ENCODE data around the gene GADL1. TPM values are rescaled to one million over a fixed set of nuclear protein-coding genes. Genes with fewer than 3 reads are reported as not detected.

The GADL1 gene
- total RNA-seq, 4 donors from 2014 or later = not detected

DNA sequence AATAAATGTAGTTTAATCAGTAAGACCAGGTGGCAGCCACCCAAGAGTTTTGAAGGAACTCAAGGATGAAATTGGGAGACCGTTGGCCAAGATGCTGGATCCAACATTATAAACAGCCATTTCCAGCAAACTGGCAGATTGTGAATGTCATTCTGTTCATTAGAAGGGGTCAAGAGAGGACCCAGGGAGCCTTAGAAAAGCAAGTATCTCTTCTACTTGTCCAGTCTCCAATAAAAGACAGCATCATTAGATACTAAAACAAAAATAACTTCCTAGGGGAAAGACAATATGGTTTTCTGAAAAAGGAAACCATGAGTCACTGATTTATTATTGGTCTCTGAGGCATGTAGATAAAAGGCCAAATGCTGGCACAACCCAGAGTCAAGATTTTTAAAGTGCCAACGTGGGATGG is 67.9 kb downstream of the GADL1 start:
- H3K4me1 ChIP-seq = peaks cover 0 to 8% (median 0%) of the 10 kb centered on the region in 3 donors
- H3K27ac ChIP-seq = no peak overlapping the region
- intact Hi-C loops (cut with DNase I) = no loop called here
- no peak for TF ChIP-seq CTCF (IDR thresholded peaks at IDR 0.05)
- TF ChIP-seq POLR2A (IDR thresholded peaks at IDR 0.05) = no peak
- H3K27me3 ChIP-seq = no peaks in the 10 kb centered on the region
- H3K36me3 ChIP-seq = no peaks in the 10 kb centered on the region
- H3K9me3 ChIP-seq = no peaks in the 10 kb centered on the region
- no peak overlapping the region for H3K4me3 ChIP-seq
- no peak for DNase-seq
- whole genome bisulfite sequencing, 2 donors = 17 to 22% methylated on average over 2 of the region's 2 CpGs

DNA sequence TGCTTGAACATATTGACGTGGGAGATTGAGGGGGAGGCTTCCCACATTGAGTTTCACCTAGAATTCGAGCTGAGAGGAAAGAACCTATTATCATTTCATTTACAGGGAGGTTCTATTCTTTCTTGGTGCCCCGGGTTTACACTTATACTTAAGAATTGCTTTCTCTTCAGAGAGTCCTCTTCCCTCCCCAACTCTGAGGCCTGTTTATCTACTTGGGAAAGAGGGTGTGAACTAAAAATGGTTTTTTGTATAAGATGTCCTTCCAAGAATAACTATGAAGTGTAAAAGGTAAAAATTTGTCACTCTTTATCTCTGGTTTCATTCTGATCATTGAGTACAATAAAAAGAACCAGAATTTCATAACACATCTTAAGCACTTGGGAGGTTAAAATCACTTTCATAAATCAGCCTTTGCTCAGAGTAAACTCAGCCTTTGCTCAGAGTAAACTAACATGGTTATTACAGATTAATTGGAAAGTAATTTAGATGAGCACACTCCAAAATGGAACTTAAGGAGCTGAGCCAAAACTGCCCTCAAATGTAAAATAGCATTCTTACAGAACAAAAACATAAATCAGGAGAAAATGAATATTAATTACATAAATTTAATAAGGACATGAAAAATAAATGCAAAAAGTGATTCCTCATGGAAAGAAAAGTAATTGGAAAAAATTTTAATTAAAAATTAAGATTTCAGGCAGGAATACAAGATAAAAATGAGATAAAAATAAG is 75.2 kb downstream of the GADL1 start:
- H3K36me3 ChIP-seq = no peaks in the 10 kb centered on the region
- intact Hi-C loops (cut with DNase I) = no loop called here
- WGBS, 2 donors = 47 to 55% methylated on average over 3 of the region's 3 CpGs
- no peaks in the 10 kb centered on the region for H3K9me3 ChIP-seq
- H3K4me3 ChIP-seq = no peak overlapping the region
- H3K27ac ChIP-seq = no peak overlapping the region
- TF ChIP-seq POLR2A (IDR thresholded peaks at IDR 0.05) = no peak
- TF ChIP-seq CTCF (IDR thresholded peaks at IDR 0.05) = no peak
- no peaks in the 10 kb centered on the region for H3K27me3 ChIP-seq
- H3K4me1 ChIP-seq = no peaks in the 10 kb centered on the region
- DNase-seq = no peak

GRCh38 chr3:30813734-30814133 is 80.7 kb downstream of the GADL1 start:
- Histone ChIP-seq H3K4me3 (no peak overlapping the region), H3K36me3 (no peaks in the 10 kb centered on the region), H3K4me1 (no peaks in the 10 kb centered on the region), H3K27me3 (no peaks in the 10 kb centered on the region), H3K9me3 (no peaks in the 10 kb centered on the region), H3K27ac (no peak overlapping the region)
- intact Hi-C loops (cut with DNase I) = no loop called here
- WGBS, 2 donors = 75 to 78% methylated on average over 4 of the region's 4 CpGs
- DNase-seq = no peak
- TF ChIP-seq CTCF (IDR thresholded peaks at IDR 0.05) (no peak), POLR2A (IDR thresholded peaks at IDR 0.05) (no peak)

GRCh38 chr3:30811151-30811795 is 83.2 kb downstream of the GADL1 start:
- Histone ChIP-seq H3K9me3 (no peaks in the 10 kb centered on the region), H3K4me1 (no peaks in the 10 kb centered on the region), H3K27me3 (no peaks in the 10 kb centered on the region), H3K36me3 (no peaks in the 10 kb centered on the region), H3K27ac (no peak overlapping the region), H3K4me3 (peak overlapping the region in 1 of 4 donors; percentile 37)
- intact Hi-C loops (cut with DNase I) = no loop called here
- 64 to 68% methylated on average over 4 of the region's 4 CpGs for WGBS, 2 donors
- TF ChIP-seq CTCF (IDR thresholded peaks at IDR 0.05) = no peak
- TF ChIP-seq POLR2A (IDR thresholded peaks at IDR 0.05) = no peak
- no peak for DNase-seq

DNA sequence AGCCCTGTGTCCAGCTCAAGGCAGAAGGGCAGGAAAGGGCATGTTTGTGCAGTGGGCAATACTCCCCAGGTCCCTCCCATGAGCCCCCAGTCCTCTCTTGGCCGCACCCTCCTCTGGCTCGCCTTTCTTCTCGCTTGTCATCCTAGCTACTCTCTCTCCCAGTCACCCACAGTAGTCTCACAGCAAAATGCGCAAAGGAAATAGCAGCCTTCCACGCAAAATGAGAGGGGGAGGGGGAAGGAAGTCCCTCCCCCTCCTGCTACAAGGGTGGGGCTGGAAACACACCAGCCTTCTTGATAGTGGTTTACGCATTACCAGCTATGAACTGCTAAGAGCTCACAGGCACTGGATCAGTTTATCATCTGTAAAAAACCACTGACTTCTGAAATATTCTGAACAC is 83.8 kb downstream of the GADL1 start:
- no peak for DNase-seq
- no peak overlapping the region for H3K4me3 ChIP-seq

More for the DNA sequence above, 83.8 kb downstream of the GADL1 start:
- H3K4me1 ChIP-seq = no peaks in the 10 kb centered on the region
- no peaks in the 10 kb centered on the region for H3K9me3 ChIP-seq
- H3K36me3 ChIP-seq = no peaks in the 10 kb centered on the region
- 58 to 73% methylated on average over 6 of the region's 6 CpGs for WGBS, 2 donors
- H3K27ac ChIP-seq = no peak overlapping the region
- TF ChIP-seq POLR2A (IDR thresholded peaks at IDR 0.05) (no peak), CTCF (IDR thresholded peaks at IDR 0.05) (no peak)
- no peaks in the 10 kb centered on the region for H3K27me3 ChIP-seq
- intact Hi-C loops (cut with DNase I) = no loop called here
